HG02623 (cell line): ENCODE measurements around the gene SPC24.
"Not testable (repeated sequence)": the region's sequence is repeated elsewhere in the genome, so short reads cannot be mapped to it uniquely, and the experiment has no call there.

Experiments used
- ATAC-seq: cut with Tn5 transposase; IDR thresholded peaks from one replicate; pipeline ENCODE4 v1.9.1; 2021; ENCODE audit warnings: moderate library complexity; ENCODE audit not compliant: unreplicated experiment

SPC24 gene

DNA sequence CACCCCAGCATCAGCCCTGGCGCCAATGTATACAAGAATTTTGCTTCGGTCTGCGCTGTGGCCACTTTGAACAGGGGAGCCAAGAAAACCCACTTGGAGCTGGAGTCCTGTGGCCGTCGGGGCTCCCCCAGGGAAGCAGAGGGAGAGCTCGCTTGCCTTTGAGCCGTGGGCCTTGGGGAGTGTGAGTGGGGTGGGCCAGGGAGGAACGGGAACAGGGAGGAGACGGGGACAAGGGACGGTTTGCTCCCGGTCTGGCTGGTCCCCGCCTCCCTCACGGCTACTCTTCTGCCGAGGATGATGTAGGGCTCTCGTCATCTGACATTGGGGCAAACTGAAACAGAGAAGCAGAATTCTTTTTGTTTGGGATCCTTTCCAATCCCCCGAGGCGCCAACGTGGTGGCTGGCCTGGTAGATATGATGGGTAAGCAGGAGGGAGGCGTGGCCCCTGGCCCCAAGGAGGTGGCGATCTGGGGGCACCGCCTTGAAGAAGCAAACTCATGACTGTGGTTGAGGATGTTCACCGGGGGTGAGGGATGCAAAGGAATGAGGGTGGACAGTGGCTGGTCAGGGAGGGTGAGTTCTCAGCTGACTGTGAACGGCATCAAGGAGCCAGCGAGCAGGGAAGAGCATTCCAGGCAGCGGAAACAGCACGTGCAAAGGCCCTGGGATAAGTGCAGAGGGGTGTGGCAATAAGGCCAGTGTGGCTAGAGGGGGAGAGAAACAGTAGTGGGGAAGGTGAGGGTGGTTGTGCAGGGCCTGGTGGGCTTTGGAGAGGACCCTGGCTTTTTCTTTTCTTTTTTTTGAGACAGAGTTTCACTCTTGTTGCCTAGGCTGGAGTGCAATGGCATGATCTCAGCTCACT, 10.9 kb upstream of the SPC24 start:
- ATAC-seq, result no peak

DNA sequence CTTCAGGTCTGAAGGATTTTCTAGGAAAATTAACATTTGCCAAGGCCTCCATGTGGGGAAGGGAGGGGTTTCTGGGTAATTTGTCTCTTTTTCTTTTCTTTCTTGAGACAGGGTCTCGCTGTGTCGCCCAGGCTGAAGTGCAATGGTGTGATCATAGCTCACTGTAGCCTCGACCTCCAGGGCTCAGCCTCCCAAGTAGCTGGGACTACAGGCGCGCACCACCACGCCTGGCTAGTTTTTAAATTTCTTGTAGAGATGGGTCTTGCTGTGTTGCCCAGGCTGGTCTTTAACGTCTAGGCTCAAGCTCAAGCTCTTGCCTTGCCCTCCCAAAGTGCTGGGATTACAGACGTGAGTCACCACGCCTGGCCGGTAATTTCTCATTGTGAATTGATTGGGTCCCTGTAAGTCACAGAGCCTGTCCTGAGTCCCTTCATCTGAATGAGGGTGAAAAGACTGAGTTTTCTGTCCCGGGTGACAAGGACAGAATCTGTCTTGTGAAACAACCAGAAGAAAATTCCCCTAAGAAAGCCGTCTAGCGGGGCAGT, 10.0 kb upstream of the SPC24 start:
- ATAC-seq, result no peak

DNA sequence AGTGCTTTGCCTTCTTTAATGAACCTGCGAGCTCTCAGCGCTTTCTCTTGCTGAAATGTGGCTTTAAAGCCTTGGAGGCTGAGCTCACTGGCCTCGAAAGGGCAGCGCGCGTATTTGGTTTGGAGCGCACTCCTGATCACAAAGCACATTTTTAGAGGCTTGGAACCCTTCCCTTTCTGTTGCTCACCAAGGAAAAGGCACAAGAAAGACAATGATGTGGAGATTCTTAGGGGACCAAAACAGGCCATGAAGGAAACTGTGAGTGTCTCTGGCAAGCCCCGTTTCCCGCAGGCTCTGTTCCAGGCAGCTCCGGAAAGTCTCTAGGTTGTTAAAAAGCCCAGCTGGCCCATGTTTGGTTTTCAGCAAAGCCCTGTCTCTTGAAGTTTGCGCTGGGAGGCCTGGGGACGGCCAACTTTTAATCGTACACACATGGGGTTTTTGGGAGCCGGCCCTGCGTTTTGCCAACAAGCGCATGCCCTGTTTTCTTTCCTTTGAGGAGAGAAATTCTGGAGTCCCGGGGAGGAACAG, 9.4 kb upstream of the SPC24 start:
- ATAC-seq, result no peak

DNA sequence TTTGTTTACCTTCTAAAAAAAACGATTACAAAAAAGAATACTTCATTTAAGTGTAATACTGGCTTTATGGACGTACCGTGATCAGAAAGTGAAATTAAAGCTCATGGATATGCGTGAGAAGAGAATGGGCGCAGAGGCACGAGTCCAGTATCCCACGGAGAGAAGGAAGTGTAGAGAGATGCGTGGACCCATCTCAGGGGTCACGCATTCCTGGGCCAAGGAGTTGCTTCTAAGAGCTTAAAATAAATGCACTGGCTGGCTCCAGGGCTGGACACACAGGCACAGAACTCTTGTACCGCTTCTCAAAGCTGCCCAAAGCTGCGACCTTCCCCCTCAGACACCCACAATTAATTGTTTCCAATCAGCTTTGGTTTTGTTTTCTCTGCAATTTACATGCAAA, 8.7 kb upstream of the SPC24 start:
- no peak for ATAC-seq

DNA sequence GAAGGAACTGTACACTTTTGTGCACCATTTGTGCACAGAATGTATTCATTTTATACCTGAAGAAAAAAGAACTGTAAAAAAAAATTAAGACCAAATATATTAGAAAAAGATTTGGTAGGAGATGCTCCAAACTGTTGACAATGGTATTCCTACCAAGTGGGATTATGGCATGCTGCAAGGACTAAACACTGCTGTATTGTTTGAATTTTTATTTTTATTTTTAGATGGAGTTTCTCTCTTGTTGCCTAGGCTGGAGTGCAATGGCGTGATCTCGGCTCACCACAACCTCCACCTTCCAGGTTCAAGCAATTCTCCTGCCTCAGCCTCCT, 4.8 kb upstream of the SPC24 start:
- ATAC-seq, result not testable (repeated sequence)

DNA sequence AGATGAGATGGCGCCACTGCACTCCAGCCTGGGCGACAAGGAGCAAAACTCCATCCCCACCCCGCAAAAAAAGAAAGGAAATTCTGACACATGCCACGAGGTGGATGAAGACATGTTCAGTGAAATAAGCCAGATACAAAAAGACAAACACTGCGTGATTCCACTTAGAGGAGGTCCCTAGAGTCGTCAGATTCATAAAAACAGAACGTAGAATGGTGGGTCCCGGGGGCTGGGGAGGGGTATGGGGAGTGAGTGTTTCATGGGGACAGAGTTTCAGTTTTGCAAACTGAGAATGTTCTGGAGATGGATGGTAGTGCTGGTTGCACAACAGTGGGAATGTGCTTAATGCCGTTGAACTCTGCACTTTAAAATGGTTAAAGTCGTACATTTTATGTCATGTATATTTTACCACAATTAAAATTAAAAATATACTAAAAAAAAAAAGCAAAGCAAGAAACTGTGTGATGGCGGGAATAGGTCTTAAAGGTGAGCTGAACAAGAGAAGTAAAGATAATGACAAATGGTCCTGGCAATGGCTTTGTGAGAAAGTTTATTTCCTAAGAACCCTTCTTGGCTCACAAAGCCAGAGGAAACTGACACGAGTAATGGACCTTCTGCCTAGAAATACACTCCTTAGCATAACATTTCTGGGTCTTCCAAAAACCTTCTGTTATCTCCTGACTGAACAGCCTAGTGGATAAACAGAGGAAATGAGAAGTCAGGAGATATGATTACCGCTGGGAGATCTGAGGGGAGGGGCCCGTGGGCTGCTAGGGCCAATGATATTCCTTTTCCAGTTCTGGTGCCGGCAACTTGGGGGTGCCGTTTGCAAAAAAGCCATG, 4.2 kb upstream of the SPC24 start:
- ATAC-seq, result no peak

DNA sequence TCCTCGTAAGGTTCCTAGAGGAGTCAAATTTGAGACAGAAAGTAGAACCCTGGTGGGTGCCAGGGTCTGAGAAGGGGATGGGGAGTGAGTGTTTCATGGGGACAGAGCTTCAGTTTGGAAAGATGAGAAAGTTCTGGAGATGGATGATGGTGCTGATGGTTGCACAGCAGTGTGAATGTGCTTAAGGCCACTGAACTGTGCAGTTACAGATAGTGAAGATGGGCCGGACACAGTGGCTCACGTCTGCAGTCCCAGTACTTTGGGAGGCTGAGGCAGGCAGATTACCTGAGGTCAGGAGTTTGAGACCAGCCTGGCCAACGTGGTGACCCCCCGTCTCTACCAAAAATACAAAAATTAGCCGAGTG, 917 bp downstream of the SPC24 start:
- ATAC-seq, result no peak

DNA sequence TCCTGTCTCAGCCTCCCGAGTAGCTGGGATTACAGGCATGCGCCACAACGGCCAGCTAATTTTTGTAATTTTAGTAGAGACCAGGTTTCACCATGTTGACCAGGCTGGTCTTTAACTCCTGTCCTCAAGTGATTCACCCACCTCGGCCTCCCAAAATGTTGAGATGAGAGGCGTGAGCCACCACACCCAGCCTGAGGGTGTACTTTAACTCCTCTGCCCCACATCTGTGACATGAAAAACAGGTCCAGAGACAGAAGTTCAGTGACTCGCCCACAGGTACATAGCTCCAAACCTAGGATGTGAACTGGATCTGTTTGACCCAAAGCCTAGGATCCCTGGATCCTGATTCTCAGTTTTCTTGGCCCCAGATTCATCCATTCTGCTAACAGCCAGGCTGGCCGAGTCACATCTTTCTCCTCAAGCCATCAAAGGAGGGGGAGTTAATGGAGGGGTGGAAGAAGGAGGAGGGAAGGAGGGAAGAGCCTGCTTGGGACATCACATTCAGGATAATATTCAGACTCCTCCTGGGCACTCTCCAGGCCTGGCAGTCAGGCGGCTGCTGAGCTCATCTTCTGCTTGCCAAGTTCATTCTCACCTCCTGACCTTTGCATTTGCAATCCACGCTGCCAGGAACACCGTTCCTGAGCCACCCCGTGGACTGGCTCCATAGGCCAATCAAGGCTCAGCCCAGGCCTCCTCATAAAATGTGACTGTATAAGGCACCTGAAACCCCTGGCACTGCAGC, 3.1 kb downstream of the SPC24 start:
- ATAC-seq, result no peak

DNA sequence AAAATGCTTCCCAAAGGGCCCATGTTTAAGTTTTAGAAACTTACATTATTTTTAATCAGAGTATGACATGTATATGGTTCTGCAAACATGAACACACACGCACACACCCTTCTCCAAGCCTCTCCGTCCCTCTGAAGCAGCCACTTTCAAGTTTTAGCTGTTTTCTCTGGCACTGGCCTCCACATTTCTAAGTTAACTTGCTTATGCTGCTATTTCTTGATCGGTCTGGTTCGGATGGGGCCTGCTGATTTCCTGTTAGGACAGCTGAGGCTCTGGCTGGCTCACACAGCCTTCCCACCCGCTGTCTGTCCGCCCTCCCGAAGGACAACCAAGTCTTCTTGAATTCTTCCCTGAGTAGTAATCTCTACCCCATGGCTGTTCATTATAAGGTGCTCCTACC, 4.4 kb downstream of the SPC24 start:
- ATAC-seq, result no peak

DNA sequence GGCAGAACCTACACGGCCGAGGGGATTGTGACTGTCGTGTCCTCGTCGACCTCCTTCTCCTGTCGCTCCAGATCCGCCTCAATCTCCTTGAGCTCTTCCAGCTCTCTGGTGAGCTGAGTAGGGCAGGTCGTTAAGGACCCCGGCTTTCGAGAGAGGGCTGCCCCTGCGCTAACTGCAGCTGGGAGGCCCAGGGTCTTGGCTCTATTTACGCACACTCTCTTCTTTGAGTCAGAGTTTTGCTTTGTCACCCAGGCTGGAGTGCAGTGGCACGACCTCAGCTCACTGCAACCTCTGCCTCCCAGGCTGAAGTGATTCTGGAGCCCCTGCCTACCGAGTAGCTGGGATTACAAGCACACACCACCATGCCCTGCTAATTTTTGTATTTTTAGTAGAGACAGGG, 7.6 kb downstream of the SPC24 start:
- no peak for ATAC-seq

DNA sequence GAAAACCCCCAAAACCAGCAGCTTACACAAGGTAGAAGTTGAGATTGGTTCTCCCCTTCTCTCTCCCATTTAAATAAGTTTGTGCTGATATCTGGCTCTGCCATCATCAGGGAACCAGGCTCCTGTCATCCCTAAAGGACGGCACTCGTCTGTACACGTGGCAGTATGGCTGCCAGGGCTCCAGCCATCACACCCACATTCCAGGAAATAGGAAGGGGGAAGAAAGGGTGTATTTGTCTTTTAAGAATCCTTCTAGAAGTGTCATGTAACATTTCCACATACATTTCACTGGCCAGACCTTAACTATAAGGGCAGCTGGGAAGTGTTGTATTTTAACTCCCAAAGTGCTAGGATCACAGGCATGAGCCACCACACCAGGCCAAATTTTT, 10.1 kb downstream of the SPC24 start:
- no peak for ATAC-seq

DNA sequence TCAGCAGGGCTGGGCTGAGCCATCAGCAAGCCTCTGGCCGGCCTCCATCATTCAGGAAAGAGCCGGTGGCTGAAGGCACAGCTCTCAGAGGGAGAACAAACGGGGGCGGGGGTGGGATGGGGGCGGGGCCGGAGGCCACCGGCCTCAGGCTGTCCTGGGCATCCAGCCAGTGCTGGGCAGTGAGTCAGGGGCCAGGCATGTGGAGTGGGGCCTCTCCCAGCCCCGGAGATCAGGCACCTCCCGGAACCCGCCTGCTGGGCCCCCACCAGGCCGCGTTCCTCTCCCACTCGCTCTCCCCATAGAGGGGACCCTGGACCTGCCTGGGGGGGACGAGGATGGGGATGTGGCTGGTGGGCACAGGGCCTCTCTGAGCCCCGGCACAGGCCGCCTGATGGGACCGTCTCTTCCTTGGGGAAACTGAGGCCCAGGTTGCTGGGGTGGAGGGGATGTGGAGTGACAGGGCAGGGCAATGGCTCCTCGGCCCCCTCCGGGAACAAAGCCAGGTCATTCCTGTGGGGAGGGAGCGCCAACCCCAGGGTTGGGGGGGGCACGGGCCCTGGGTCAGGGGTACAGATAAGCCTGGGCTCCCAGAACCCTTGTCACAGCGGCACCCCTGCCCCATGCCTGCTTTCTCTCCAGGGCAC, 12.9 kb downstream of the SPC24 start:
- no peak for ATAC-seq

DNA sequence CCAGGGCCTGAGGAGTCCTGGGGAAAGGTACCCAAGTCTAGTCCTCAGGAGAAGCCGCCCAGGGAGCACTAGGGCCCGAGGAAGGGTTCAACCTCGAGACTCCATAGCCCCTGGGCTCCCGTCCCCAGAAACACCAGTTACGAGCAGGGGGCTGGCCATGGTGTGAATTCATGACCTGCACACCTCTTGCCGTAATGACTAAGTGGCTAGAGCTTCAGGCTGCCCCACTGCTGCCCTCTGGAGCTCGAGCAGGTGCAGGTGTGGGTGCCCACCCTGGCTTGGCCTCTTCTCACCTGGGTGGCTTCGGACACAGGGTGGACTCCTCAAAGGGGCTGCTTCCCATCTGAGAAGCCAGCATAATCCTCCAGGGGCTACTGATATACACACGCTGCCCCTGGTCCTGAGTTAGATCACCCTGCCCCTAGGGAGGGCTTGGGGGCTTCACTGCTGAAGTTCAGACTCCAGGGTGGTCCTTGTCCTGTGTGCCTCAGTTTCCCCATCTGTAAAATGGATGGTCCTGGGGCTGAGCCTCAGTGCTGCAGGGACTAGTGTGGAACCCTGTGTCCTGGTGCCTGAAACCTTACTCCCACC, 13.6 kb downstream of the SPC24 start:
- ATAC-seq, result no peak

DNA sequence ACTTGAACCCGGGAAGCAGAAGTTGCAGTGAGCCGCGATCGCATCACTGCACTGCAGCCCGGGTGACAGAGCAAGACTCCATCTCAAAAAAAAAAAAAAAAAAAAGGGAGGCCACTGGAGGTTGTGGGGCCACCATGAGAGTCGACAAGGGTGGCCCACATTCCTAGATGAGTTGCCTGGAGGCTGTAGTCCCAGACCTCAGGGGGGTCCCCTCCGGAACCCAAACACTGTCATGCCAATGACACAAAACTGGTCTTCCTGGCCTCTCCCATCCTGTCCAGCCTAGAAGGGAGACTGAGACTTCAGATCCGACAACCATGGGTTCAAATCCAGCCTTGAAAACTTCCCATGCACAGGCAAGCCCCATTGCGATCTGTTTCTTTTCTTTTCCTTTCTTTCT, 14.7 kb downstream of the SPC24 start:
- ATAC-seq, result no peak

DNA sequence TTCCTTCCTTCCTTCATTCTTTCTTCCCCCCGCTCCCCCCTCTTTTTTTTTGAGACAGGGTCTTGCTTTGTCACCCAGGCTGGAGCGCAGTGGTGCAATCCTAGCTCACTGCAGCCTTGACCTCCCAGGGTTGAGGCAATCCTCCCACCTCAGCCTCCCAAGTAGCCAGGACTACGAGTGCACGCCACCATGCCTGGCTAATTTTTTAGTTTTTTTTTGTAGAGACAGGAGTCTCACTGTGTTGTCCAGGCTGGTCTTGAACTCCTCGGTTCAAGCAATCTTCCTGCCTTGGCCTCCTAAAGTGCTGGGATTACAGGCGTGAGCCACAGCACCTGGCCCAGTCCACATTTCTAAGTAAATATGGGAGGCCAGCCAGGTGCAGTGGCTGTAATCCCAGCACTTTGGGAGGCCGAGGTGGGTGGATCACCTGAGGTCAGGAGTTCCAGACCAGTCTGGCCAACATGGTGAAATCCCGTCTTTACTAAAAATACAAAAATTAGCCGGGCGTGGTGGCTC, 15.5 kb downstream of the SPC24 start:
- ATAC-seq, result not testable (repeated sequence)

DNA sequence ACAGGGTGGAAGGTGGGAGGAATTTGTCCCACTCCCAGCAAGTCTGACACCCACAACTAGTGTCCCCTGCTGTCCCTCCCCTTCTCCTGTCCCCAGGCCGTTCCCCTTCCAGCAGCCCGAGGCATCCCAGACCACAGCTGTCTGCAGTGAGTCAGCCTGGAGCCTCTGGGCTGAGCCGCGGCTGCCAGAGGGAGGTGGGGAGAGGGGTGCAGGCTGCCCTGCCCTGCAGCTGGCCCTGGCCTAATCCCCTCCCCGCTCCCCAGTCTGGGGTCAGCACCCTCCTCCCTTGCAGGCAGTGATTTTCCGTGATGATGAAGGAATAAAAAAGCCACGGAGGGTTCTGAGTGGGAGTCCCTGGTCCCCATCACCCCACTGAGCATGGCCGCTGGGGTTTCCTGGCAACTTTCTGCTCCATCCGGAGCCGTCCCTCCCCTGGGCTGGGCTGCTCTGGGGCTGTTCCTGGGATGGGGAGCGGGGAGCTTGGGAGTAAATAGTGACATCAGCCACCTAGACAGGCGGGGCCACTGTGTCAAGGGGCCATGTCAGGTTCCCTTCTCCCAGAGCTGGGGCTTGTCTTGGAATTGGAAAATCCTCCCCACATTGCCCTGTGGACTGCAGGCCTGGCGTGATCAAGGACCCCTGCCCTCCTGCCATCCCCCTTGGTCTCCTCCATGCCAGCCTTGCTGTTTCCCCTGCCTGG, 16.8 kb downstream of the SPC24 start:
- no peak for ATAC-seq

DNA sequence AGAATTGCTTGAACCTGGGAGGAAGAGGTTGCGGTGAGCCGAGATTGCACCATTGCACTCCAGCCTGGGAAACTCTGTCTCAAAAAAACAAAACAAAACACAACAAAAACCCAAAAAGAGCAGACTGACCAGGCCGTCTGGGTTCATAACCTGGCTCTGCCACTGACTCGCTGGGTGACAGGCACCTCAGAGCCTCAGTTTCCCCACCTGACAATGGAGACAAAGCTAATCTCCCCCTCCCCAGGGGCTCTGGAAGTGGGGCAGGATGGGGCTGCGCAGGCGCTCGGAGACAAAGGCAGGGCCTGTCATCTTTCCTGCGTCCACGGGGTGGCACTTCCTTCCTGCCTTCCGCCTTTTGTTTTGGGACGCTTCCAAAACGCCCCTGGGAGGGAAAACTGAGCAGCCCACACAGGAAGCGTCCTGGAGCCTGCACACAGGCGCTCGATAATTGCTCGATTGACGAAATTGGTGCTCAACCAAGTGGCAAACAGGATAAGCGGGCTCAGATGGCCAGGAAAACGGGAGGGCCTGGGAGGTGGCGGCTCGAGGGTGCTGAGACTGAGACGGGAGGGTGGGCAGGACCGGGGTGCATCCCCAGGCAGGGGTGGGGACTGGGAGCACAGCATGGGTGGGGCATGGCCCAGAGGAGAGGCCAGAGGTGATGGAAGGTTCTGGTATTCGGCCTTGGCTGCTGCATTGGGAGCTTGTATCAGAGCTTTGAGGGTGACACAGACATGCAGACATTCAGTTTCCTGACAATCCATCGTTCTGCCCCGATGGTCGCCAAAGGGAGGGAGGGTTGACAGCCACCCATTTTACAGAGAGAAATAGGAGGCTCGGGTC, 17.8 kb downstream of the SPC24 start:
- ATAC-seq, result no peak

DNA sequence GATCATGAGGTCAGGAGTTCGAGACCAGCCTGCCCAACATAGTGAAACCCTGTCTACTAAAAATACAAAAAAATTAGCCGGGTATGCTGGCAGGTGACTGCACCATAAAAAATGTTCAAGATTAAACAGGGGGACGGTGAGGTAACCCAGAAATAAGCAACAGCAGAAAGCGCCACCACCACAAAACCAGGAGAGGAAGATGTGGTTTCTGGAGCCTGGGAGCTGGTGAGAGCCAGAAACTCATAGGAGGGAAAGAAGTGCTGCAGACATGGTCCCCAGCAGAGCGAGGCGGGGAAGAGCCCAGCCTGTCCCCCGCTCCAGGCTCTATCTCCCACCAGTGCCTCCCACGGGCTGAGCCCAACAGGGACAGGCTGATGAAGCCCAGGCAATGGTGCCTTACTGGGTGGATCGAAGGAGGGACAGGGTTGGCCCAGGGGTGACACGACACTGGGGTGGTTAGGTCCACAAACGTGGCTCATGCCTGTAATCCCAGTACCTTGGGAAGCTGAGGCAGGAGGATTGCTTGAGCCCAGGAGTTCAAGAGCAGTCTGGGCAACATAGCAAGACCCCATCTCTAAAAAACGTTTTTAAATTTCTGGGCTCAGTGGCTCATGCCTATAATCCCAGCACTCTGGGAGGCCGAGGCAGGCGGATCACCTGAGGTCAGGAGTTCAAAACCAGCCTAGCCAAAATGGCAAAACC, 19.0 kb downstream of the SPC24 start:
- ATAC-seq, result no peak
